A549 treated with DMSO at 1 μM for 4 hours (cell line): ENCODE results near the gene ATOH7. TPM values are rescaled to one million over a fixed set of nuclear protein-coding genes. Genes with fewer than 3 reads are reported as not detected.

ENCODE experiments used
- total RNA-seq: library from RNA; stranded (reverse); fragments of 200-300 nt; extraction: Qiagen RNA extraction; gene quantifications from 5 replicates; pipeline ENCODE4 v1.2.3, GENCODE V29; 2022; ENCODE audit warnings: low read depth

Gene ATOH7
- total RNA-seq: 0.19 to 0.44 TPM (median 0.26 TPM) in 5 replicates

GRCh38 chr10:68231817-68232251 is at the start of gene ATOH7:
ATOH7 (minus strand) TSS chr10:68232113; CDS start chr10:68231677, 436 bp downstream.

Other genes starting within 250 kb of the ATOH7 start
- 48.1 to 81.0 TPM (median 63.8 TPM) in 5 replicates for gene HERC4, start 156.8 kb downstream of the ATOH7 start, total RNA-seq
- 2.5 to 4.2 TPM (median 2.8 TPM) in 5 replicates for gene MYPN, start 122.6 kb downstream of the ATOH7 start, total RNA-seq
- 200 to 240 TPM (median 202 TPM) in 5 replicates for gene HNRNPH3, start 100.0 kb upstream of the ATOH7 start, total RNA-seq
- gene PBLD, start 100.8 kb upstream of the ATOH7 start, total RNA-seq: 3.1 to 5.0 TPM (median 3.4 TPM) in 5 replicates
- gene RUFY2, start 175.2 kb upstream of the ATOH7 start, total RNA-seq: 7.3 to 9.9 TPM (median 8.9 TPM) in 5 replicates
- gene DNA2, start 239.9 kb upstream of the ATOH7 start, total RNA-seq: 8.7 to 12.6 TPM (median 11.8 TPM) in 5 replicates